RCC 7860 (cell line): ENCODE data around the gene ANKRD13D.

Experiments used
- DNase-seq: peaks from one replicate; pipeline ENCODE4 v3.0.0-alpha.2; 2015; ENCODE audit warnings: low spot score
- FAIRE-seq: peaks from 2 replicates; lab custom pipeline; 2012; peaks lifted over from hg19 to GRCh38; lab: Jason Lieb, UNC

The ANKRD13D gene

GRCh38 chr11:67273260-67273990, 15.7 kb upstream of the ANKRD13D start:
- no peak for FAIRE-seq
- no peak for DNase-seq

- no peak for DNase-seq
- no peak for FAIRE-seq
Measured at GRCh38 chr11:67274768-67275605, 14.1 kb upstream of the ANKRD13D start.

GRCh38 chr11:67275606-67276409, 13.3 kb upstream of the ANKRD13D start:
- DNase-seq (no peak), FAIRE-seq (no peak)

GRCh38 chr11:67276781-67277230, 12.3 kb upstream of the ANKRD13D start:
- FAIRE-seq (no peak), DNase-seq (no peak)

GRCh38 chr11:67277231-67277961, 11.7 kb upstream of the ANKRD13D start:
- FAIRE-seq (no peak), DNase-seq (no peak)

- DNase-seq (no peak), FAIRE-seq (no peak)
Measured at GRCh38 chr11:67278135-67278938, 10.8 kb upstream of the ANKRD13D start.

GRCh38 chr11:67278939-67279588, 10.0 kb upstream of the ANKRD13D start:
- DNase-seq (no peak), FAIRE-seq (no peak)

- DNase-seq (no peak), FAIRE-seq (no peak)
Measured at GRCh38 chr11:67279589-67280340, 9.3 kb upstream of the ANKRD13D start.

GRCh38 chr11:67280341-67280787, 8.7 kb upstream of the ANKRD13D start:
- DNase-seq = no peak
- no peak for FAIRE-seq

- FAIRE-seq (no peak), DNase-seq (no peak)
Measured at GRCh38 chr11:67280788-67281551, 8.1 kb upstream of the ANKRD13D start.

GRCh38 chr11:67281552-67282150, 7.5 kb upstream of the ANKRD13D start:
- no peak for FAIRE-seq

GRCh38 chr11:67282155-67282875, 6.8 kb upstream of the ANKRD13D start:
- FAIRE-seq = no peak
- DNase-seq = no peak

More at GRCh38 chr11:67281552-67282150, 7.5 kb upstream of the ANKRD13D start:
- DNase-seq = no peak

- DNase-seq = no peak
- FAIRE-seq = no peak
Measured at GRCh38 chr11:67282876-67283371, 6.2 kb upstream of the ANKRD13D start.

GRCh38 chr11:67283481-67283963, 5.6 kb upstream of the ANKRD13D start:
- FAIRE-seq = no peak
- no peak for DNase-seq

GRCh38 chr11:67284811-67285540, 4.1 kb upstream of the ANKRD13D start:
- no peak for DNase-seq
- FAIRE-seq = no peak
